Upper lobe of right lung (tissue), 1 donor: ENCODE data around the gene CNPPD1. TPM values are rescaled to one million over a fixed set of nuclear protein-coding genes. Genes with fewer than 3 reads are reported as not detected.

Source experiments
- ATAC-seq: fragments of 200-7000 bp; cut with Tn5 transposase; one replicate; pipeline ENCODE4 v1.9.1; 2020; ENCODE audit warnings: mild to moderate bottlenecking, moderate library complexity
- DNase-seq: peaks from one replicate; pipeline ENCODE4 v3.0.0-alpha.2; 2020
- H3K27ac ChIP-seq: fragments of 200-600 bp; one replicate; pipeline ENCODE4 v1.8.0; 2022
- H3K27me3 ChIP-seq: fragments of 200-600 bp; one replicate; pipeline ENCODE4 v1.8.0; 2022; ENCODE audit warnings: mild to moderate bottlenecking
- H3K36me3 ChIP-seq: fragments of 200-600 bp; one replicate; pipeline ENCODE4 v1.8.0; 2022
- H3K4me1 ChIP-seq: fragments of 200-600 bp; one replicate; pipeline ENCODE4 v1.8.0; 2022
- H3K4me3 ChIP-seq: fragments of 200-600 bp; one replicate; pipeline ENCODE4 v1.8.0; 2022; ENCODE audit warnings: mild to moderate bottlenecking
- H3K9me3 ChIP-seq: fragments of 200-600 bp; one replicate; pipeline ENCODE4 v1.8.0; 2022
- intact Hi-C: fragments of 100-400 bp; cut with DNase I; formaldehyde crosslinking; loops from one replicate; pipeline ENCODE4 v1.11.0; 2022
- total RNA-seq: library from RNA; stranded (reverse); fragmentation: NEBNext Ultra II Directional; extraction: Animal tissue kit (Norgen Biotek cat#: 25700); gene quantifications from one replicate; pipeline ENCODE4 v1.2.1, GENCODE V29; 2021
- TF ChIP-seq, protein P1 (sequence below): fragments of 200-600 bp; IDR thresholded peaks from one replicate; pipeline ENCODE4 v1.8.0; 2022; ENCODE audit warnings: antibody characterized with exemption
- donor health status: DM: no; HTN: yes; CAD: no; lungs with severe emphysema.

CNPPD1 gene
- total RNA-seq, 1 donor from 2014 or later, result 64.0 TPM

DNA sequence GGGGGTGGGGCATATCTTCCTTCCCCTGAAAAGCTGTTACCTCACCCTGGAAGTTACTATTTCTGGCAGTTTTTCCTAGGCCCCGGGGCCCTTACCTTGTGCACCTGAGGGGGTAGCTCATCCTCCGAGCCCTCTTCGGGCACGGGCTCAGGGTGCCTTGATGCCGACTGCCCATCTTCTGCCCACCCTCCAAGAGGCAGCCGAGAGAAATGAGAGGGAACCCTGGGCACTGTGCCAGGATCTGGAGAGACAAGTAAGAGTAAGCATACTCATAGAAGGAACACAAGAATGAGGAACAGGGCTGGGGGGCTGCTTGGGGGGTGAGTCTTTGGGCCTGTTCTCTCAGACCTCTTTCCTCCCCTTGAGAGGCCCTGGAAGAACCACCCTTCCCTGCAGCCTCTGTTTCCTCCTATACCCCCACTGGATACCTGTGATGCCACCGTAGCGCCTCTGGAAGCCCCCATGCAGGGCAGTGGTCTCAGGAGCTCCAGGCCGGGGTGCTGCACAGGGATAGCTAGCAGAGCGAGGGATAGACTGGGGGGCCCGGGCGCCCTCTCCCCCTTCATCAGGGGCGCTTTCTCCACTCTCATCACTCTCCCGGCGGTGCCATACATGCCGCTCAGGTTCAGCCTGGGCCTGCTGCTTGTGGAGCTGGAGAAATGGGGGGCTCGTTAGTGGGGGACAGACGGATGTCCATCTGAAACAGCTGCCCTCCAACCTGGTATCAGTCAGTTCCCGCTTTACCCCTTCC, 44.1 kb upstream of the CNPPD1 start:
- Histone ChIP-seq H3K27me3 (no peaks in the 10 kb centered on the region), H3K27ac (no peak overlapping the region), H3K4me1 (peaks cover 21% of the 10 kb centered on the region), H3K9me3 (no peaks in the 10 kb centered on the region), H3K36me3 (peaks cover 66% of the 10 kb centered on the region), H3K4me3 (no peak overlapping the region)
- TF ChIP-seq, protein P1, sequence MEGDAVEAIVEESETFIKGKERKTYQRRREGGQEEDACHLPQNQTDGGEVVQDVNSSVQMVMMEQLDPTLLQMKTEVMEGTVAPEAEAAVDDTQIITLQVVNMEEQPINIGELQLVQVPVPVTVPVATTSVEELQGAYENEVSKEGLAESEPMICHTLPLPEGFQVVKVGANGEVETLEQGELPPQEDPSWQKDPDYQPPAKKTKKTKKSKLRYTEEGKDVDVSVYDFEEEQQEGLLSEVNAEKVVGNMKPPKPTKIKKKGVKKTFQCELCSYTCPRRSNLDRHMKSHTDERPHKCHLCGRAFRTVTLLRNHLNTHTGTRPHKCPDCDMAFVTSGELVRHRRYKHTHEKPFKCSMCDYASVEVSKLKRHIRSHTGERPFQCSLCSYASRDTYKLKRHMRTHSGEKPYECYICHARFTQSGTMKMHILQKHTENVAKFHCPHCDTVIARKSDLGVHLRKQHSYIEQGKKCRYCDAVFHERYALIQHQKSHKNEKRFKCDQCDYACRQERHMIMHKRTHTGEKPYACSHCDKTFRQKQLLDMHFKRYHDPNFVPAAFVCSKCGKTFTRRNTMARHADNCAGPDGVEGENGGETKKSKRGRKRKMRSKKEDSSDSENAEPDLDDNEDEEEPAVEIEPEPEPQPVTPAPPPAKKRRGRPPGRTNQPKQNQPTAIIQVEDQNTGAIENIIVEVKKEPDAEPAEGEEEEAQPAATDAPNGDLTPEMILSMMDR, result no peak
- DNase-seq (no peak), ATAC-seq (no peak)
- intact Hi-C loops, result loop anchor here (10.0 kb wide), 1 partner anchor 46 kb away; the partner anchor contains the start of genes CNPPD1, RETREG2 and SLC23A3

DNA sequence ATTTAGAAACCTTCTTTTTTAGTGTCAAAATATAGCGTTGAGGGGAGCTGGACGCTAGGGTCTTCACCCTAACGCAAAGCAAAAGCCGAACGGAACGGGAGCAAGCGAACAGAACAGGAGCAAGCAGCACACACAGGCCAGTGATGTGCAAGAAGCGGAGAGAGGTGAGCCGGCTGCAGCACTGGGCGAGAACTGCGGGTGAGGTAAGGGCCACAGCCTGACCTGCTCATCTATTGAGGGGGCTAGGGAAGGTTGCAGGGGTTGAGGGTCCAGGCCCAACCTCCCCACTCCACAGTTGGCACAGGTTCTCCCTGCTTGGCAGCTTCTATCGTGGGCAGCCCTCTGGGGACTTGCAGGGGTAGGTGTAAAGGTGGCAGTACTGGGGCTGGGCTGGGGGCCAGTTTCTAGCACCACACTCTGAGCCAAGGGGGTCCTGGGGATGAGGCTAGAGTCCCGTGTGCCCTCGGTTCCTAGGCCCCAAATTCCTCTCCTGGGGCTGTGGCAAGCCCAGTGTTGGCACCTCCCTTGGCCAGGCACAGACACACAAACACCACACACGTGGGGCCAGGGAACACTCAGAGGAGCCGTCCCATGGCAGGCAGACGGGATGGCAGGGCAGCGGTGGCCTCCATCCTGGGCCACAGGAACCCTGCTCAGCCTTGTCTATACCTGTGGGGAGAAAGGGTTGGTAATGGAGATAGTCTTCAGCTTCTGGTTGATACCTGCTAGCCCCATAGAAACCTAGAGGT, 43.2 kb upstream of the CNPPD1 start:
- ATAC-seq (no peak), DNase-seq (no peak)
- peaks cover 65% of the 10 kb centered on the region for H3K36me3 ChIP-seq
- peaks cover 21% of the 10 kb centered on the region for H3K4me1 ChIP-seq
- no peaks in the 10 kb centered on the region for H3K9me3 ChIP-seq
- H3K27me3 ChIP-seq, result no peaks in the 10 kb centered on the region
- no peak overlapping the region for H3K4me3 ChIP-seq
- peak overlapping the region; percentile 75 for H3K27ac ChIP-seq
- TF ChIP-seq, protein P1, result no peak
- intact Hi-C loops, result loop anchor here (10.0 kb wide), 1 partner anchor 45 kb away; the partner anchor contains the start of genes CNPPD1, RETREG2 and SLC23A3

DNA sequence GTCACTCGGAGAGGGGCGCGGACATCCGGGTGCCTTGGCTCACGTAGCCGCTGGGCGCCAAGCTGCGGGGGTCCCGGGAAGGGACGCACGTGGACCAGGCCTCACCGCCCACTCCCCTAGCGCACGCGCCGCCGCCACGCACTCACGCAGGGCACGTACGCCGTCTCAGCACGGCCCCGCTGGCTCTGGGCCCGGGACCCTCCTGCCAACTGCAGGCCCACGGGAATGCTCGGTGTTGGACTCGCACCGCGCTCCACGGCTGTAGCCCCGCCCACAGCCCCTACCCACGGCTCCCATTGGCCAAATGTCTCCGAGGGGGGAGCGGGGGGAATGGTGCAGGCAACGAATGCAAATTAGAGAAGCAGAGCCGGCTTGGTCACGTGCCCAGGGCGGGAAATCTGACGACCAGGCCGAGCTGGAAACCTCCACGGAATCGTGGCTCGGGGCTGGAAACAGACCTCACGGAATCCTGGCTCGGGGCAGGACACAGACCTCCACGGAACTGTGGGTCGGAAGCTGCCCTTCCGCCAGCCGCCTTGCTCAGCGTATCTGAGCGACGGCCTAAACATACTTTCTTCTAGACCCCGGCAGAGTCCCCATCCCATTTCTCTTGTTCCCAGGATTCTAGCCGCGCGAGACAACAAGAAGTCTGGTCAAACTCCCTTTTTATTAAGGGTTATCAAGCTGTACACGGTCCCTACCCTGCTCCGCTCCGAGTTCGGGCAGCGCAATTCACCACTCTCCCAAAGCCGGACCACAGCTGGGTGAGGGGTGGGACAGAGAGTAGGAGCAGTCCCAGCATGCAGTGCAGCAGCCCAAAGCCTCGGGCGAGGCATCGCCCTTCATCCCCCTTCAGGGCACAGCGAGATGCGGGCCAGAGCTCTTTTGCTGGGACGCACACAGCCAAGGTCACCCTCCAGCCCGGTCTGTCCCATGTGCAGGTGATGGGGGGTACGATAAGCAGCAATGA, 42.3 kb upstream of the CNPPD1 start, which contains the start of gene ABCB6:
ABCB6 (minus strand) TSS at position 227 of the 970 bp plus-strand sequence. CDS start 285 bp downstream, outside the sequence.
- intact Hi-C loops, result no loop called here
- peak; percentile 96 for DNase-seq
- Histone ChIP-seq H3K4me3 (peak within 1 kb of the TSS; percentile 65), H3K27ac (peak within 1 kb of the TSS; percentile 75), H3K27me3 (no peaks in the 10 kb centered on the region), H3K4me1 (peaks cover 21% of the 10 kb centered on the region), H3K36me3 (peaks cover 59% of the 10 kb centered on the region), H3K9me3 (no peaks in the 10 kb centered on the region)
- TF ChIP-seq, protein P1, result no peak
- peak; percentile 93 for ATAC-seq

DNA sequence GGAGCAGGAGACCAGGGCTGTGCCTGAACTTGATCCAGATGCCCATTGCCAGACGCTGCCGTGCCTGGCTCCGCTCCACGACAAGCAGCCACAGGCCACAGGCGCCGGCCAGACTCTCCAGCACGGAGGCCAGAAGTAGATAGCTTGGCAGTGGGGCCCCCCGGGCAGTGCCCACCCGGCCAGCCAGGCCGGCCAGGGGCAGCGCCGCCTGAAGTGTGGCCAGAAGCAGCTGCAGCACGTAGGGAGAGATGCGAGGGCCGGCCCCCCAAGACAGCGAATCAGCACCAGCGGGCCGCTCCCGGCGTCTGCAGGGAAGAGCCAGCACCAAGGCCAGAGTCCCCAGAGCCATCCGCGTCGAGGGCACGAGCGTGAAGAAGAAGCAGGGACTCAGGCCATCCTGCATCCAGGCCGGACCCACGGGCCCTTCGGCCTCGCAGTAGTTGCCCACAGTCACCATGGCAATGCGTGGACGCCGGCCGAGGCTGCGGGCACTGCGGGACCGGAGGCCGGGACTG, 41.5 kb upstream of the CNPPD1 start:
- TF ChIP-seq, protein P1, result no peak
- Histone ChIP-seq H3K9me3 (no peaks in the 10 kb centered on the region), H3K27me3 (no peaks in the 10 kb centered on the region), H3K36me3 (peaks cover 59% of the 10 kb centered on the region), H3K27ac (peak overlapping the region; percentile 75), H3K4me1 (peaks cover 21% of the 10 kb centered on the region), H3K4me3 (peak overlapping the region; percentile 65)
- ATAC-seq (peak; percentile 67), DNase-seq (peak; percentile 83)
- intact Hi-C loops, result no loop called here

DNA sequence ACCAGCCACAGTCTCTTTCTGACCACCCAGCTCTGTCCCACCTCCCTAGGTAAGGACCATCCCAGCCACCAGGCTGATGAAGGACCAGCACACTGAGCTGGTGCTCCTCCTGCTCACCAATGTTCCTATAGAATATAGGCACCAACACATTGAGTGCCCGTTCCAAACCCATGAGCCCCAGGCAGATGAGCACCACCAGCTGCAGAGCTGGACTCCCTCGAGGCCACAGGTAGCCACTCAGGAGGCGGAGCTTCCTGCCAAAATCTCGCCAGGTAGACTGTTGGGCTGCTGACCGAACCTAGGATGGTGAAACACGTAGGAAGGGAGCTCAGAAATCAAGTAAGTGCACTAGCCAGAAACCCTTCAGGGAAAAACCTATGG, 39.8 kb upstream of the CNPPD1 start:
- H3K27me3 ChIP-seq, result no peaks in the 10 kb centered on the region
- intact Hi-C loops, result no loop called here
- no peaks in the 10 kb centered on the region for H3K9me3 ChIP-seq
- H3K36me3 ChIP-seq, result peaks cover 51% of the 10 kb centered on the region
- DNase-seq, result no peak
- TF ChIP-seq, protein P1, result no peak
- no peak overlapping the region for H3K27ac ChIP-seq
- peaks cover 21% of the 10 kb centered on the region for H3K4me1 ChIP-seq
- no peak overlapping the region for H3K4me3 ChIP-seq
- no peak for ATAC-seq
